NCI-H1092 treated with DMSO at 0.1 percent for 48 hours (cell line): ENCODE results near the gene YPEL2.
A peak's percentile ranks its signal among the peaks of the same experiment; 100 is the strongest.

Experiments used
- DNase-seq: peaks from one replicate; lab custom pipeline; 2025; lab: John Stamatoyannopoulos, UW

Gene YPEL2

DNA sequence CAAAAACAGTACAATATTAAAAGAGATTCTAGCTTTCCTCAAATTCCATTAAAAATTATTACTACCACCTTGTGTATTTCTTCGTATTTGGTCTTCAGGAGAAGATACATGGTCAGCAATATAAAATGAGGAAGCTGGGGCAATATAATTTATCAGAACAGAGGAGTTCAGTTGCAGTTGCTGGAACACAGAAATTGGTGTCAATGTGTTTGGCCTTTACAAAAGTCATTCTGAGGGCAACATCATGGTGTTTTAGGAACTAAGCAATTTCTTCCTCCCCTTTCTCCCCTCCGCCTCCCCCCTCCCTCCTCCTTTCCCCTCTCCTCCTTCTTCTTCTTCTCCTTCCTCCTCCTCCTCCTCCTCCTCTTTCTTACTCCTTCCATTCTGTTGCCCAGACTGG is 102.1 kb downstream of the YPEL2 start:
- no peak for DNase-seq

DNA sequence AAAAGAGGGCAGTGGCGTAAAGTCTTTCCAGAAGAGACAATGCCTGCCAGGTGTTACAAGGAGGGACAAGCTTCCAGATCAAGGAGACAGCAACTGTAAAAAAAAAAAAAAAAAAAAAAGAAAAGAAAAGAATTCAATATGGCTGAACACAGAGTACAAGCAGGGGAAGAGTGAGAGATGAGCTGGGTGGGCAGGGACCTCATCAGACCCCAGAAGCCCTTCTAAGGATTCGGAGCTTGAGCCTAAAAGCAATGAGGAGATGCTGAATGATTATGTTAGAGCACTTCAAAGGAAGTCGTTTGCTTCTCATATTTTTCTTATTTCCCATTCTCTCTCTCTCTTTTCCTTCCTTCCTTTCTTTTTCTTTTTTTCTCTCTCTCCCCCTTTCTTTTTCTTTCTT is 103.0 kb downstream of the YPEL2 start:
- no peak for DNase-seq

DNA sequence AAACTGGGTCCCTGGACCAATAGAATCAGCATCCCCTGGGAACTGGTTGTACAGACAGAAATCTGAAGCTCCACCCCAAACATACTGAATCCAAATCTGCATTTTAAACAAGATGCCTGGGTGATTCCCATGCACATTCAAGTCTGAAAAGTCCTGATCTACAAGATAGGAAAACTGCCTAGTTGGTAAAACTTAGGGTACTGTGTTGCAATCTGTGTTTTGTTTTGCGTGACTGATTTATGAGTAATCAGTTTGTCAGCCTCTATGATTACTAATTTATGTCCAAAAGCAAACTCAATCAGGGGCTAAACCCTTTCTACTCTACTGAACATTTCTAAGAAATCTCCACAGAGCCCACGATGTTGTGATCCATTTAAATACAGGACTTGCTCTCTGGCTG is 103.8 kb downstream of the YPEL2 start:
- DNase-seq: no peak

DNA sequence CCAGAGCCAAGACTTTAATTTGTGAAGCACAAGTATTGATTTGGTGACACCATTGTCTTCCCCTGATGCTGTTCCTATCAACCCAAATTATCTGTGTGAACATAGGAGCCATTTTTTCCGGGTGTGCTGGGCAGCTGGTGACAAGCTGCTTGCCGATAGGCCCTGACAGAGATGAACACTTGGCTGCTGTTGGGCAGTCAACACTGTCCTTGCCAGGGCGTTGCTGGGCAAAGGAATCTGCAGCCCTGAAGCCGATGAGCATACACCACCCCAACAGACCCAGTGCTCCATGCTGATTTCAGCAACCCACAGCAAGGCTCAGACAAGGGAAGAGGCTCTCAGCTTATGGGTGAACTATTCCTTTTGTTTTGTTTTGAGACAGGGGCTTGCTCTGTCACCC is 105.4 kb downstream of the YPEL2 start:
- no peak for DNase-seq

DNA sequence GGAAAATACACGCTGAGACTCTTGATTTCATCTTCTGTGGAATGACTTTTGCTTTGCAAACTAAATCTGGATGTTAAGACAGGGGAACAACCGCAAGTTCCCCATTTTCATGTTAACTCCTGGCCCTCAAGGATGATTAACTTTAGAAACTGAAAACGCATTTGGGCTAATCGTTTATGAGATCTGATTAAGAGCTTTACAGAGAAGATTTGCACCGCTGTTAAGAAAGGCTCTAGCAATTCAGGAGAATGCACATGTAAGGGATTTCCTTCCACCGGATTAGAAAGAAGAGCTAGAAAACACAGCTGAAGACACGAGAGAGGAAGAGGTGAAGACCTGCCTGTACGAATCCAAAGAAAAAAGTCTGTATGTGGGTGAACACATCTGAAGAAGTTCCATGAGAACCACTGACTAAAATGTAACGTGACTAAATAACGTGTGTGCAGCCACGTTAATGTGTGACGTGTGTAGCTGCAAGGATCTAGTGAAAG is 106.4 kb downstream of the YPEL2 start:
- DNase-seq: no peak

DNA sequence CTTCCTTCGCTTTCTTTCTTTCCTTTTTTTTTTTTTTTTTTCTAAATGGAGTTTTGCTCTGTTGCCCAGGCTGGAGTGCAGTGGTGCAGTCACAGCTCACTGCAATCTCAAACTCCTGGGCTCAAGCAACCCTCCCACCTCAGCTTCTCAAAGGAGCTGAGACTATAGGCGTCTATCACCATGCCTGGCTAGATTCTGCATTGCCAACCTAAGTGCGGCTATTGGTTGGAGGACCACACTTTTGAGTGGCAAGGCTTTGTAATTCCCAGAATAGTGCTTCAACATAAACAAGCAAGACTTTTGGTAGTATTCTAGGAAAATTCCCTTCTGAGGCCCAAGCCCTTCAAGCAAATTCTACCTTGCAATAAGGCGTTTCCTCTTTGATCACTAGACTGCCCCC is 107.8 kb downstream of the YPEL2 start:
- DNase-seq: no peak

DNA sequence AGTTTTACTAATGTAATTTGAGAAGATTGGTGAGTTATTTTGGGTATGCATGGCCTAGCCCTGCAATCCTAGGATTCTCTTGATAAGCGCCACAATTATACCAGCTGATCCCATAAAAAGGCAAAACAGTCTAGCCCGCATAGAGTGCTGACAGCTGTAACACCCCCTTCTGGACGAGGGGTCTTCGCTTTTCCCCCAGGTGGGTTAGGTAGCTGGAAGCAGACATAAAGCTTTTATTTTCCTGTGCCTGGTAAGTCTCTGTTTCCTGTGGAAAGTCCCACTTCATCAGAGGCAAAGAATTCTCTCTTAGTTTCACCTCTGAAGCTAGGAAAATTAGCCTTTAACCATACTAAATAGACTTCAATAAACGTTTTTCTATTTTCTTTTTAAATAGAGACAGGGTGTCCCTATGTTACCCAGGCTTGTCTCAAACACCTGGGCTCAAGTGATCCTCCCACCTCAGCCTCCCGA is 108.3 kb downstream of the YPEL2 start:
- no peak for DNase-seq

DNA sequence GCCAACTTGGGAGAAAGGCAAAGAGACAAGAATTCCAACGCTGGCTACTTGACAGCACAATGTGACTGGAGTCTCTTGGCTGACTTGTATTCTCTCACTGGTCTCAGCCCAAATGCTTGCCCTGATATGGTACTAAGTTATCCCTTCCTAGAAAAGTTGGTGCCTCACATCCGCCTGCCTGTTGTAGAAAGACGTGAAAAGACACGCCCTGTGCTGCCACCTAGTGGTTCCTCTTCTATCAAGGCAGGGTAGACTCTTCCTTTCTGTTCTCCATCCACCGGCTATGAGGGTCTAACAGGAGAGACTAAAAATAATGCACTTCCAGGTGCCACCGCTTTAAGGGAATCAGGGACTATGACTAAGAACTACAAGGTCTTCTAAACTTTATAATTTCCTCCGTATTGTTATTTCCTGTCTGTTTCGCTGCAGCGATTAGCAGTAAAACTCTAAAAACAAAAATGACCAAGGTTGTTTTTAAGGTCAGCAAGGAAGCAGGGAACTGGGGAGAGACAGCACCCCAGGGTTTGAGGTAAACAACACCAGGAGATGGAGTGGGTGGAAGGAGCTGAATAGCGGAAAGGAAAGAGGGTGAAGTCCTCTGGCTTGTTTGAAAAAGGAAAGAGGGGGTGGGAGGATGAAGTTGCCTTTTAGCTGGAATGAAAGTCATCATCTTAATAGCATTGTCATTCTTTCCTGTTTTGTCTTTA is 109.5 kb downstream of the YPEL2 start:
- peak; percentile 85 for DNase-seq

DNA sequence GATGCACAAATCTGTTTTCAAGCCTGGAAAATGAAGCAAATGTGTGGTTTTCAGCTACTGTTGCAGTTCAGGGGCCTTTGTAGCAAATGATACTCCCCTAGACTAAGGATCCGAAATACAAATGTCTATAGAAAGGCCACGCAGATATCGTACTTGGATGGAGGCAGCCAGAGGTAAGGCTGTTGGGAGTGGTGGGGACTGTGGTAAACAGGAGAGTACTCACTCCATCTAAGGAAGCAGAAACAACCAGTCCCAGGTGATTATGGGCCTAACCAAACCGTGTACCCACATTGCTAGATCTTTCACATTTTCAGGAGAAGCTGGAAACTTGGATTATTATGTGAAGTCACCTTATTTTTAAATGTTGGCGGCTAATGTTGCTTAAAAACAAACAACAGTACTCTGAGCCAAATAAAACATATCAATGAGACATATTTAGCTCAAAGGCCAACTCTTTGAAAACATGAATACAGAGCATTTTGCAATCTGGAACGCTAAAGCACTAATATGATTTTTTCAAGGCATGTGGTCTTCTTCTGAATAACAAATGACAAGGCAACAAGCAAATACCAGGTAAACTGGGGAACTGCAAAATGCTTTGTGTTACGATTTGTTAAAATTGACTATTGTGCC is 110.1 kb downstream of the YPEL2 start:
- DNase-seq: no peak

DNA sequence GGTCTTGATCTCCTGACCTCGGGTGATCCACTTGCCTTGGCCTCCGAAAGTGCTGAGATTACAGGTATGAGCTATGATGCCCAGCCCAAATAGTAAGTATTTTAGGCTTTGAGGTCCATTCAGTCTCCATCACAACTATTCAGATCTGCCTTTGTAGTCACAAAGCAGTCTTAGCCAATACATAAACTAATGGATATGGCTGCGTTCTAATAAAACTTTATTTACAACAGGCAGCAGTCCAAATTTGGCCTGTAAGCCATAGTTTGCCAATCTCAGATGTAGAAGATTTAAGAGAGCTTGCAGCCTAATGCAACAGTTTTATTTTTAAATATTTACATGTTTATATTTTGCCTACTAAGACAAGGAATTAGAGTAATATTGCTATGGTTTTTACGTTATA is 111.7 kb downstream of the YPEL2 start:
- no peak for DNase-seq
